ENCODE data around the gene SLCO4A1.

The SLCO4A1 gene

GRCh38 chr20:62706857-62707256 is 64.6 kb downstream of the SLCO4A1 start:
- DNase-seq (ENCODE audit: low read depth) = no peak
- no peak for TF ChIP-seq CTCF (IDR thresholded peaks at IDR 0.05; ENCODE audit: low read depth, low read length, missing control alignments)
- no peak overlapping the region for H3K4me3 ChIP-seq (ENCODE audit: low read depth, low read length)

- no peak overlapping the region for H3K4me3 ChIP-seq (ENCODE audit: low read depth, low read length)
- no peak for TF ChIP-seq CTCF (IDR thresholded peaks at IDR 0.05; ENCODE audit: low read depth, low read length, missing control alignments)
- DNase-seq (ENCODE audit: low read depth) = no peak
These were observed 65.1 kb downstream of the SLCO4A1 start for GRCh38 chr20:62707276-62707920.

- H3K4me3 ChIP-seq (ENCODE audit: low read depth, low read length) = no peak overlapping the region
- DNase-seq (ENCODE audit: low read depth) = no peak
- TF ChIP-seq CTCF (IDR thresholded peaks at IDR 0.05; ENCODE audit: low read depth, low read length, missing control alignments) = peak; percentile 48
These were observed 65.7 kb downstream of the SLCO4A1 start for GRCh38 chr20:62707921-62708521.

GRCh38 chr20:62708591-62709536 is 66.6 kb downstream of the SLCO4A1 start, which contains the start of gene NTSR1:
NTSR1 (plus strand) TSS chr20:62708836; CDS start chr20:62709208, 372 bp downstream.
- DNase-seq (ENCODE audit: low read depth) = no peak
- no peak for TF ChIP-seq CTCF (IDR thresholded peaks at IDR 0.05; ENCODE audit: low read depth, low read length, missing control alignments)
- no peak within 1 kb of the TSS for H3K4me3 ChIP-seq (ENCODE audit: low read depth, low read length)

GRCh38 chr20:62709537-62709905 is 67.2 kb downstream of the SLCO4A1 start:
- no peak for TF ChIP-seq CTCF (IDR thresholded peaks at IDR 0.05; ENCODE audit: low read depth, low read length, missing control alignments)
- no peak overlapping the region for H3K4me3 ChIP-seq (ENCODE audit: low read depth, low read length)
- DNase-seq (ENCODE audit: low read depth) = no peak

- DNase-seq (ENCODE audit: low read depth) = no peak
- no peak overlapping the region for H3K4me3 ChIP-seq (ENCODE audit: low read depth, low read length)
- no peak for TF ChIP-seq CTCF (IDR thresholded peaks at IDR 0.05; ENCODE audit: low read depth, low read length, missing control alignments)
These were observed 68.0 kb downstream of the SLCO4A1 start for GRCh38 chr20:62710221-62710885.

Data from GM12864 (cell line).